Hindlimb muscle (tissue), 1 donor: ENCODE results near the gene GPN1. TPM values are rescaled to one million over a fixed set of nuclear protein-coding genes. Genes with fewer than 3 reads are reported as not detected.
"Not testable (repeated sequence)": the region's sequence is repeated elsewhere in the genome, so short reads cannot be mapped to it uniquely, and the experiment has no call there.

Source experiments
- DNase-seq: peaks from one replicate; pipeline ENCODE4 v3.0.0-alpha.2; 2013
- polyA plus RNA-seq: library from polyadenylated mRNA; unstranded; fragments of 120-200 nt; gene quantifications from one replicate; pipeline ENCODE4 v1.2.1, GENCODE V29; 2013; ENCODE audit not compliant: insufficient read length

Gene GPN1
- polyA plus RNA-seq = 30.4 TPM

DNA sequence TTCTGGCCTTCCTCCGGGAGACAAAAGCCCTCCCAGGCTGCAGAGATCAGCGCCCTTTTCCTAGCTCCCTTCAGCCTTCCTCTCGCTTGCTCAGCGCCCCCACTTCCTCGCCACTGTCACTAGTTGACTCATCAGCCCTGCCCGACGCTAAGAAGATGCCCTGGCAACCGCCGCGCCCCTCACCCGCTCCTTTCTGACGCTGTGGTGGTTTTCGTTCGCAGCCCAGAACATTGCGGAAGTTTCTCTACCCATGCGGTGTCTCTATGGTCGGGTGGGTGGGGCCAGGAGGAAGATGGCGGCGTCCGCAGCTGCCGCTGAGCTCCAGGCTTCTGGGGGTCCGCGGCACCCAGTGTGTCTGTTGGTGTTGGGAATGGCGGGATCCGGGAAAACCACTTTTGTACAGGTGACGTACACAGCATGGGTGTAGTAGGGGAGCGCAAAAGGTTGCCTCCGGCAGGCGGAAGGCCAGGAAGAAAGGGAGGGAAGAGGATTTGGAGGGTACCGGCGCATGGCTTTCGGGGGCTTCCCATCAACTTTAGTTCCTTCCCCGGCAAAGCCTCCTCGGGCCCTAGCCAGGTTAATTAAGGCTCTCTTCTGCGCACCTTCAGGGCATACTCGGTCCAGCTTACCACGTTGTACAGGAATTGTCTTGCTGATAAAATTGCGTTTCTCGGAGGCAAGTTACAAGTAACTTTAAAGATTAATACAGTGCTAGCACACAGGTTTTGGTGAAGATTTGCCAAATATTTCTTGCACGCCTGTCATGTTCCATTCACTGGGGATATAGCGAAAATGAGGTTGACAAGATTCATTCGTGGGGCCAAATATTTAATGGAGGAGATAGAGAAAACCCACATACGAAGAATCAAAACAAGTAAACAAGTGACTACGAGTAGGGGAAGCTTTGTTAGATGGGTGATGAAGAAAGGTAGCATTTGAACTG is at the start of gene GPN1, which contains the start of gene CCDC121:
GPN1 (plus strand) TSS at position 284 of the 943 bp plus-strand sequence; CDS start at position 293, 9 bp downstream.
CCDC121 (minus strand) TSS at position 246 of the 943 bp plus-strand sequence. CDS start 1,213 bp downstream, outside the sequence.
- DNase-seq = peak; percentile 84

DNA sequence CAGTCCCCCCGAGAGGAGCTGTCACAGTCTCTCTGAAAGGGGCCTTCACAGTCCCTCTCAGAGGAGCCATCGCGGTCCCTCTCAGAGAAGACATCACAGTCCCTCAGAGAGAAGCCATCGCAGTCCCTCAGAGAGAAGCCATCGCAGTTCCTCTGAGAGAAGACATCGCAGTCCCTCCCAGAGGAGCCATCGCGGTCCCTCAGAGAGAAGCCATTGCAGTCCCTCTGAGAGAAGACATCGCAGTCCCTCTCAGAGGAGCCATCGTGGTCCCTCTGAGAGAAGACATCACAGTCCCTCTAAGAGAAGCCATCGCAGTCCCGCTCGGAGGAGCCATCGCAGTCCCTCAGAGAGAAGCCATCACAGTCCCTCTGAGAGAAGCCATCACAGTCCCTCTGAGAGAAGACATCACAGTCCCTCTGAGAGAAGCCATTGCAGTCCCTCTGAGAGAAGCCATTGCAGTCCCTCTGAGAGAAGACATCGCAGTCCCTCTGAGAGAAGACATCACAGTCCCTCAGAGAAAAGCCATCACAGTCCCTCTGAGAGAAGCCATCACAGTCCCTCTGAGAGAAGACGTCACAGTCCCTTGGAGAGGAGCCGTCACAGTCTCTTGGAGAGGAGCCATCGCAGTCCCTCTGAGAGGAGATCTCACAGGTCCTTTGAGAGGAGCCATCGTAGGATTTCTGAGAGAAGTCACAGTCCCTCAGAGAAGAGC is 47.3 kb upstream of the GPN1 start:
- no peak for DNase-seq

DNA sequence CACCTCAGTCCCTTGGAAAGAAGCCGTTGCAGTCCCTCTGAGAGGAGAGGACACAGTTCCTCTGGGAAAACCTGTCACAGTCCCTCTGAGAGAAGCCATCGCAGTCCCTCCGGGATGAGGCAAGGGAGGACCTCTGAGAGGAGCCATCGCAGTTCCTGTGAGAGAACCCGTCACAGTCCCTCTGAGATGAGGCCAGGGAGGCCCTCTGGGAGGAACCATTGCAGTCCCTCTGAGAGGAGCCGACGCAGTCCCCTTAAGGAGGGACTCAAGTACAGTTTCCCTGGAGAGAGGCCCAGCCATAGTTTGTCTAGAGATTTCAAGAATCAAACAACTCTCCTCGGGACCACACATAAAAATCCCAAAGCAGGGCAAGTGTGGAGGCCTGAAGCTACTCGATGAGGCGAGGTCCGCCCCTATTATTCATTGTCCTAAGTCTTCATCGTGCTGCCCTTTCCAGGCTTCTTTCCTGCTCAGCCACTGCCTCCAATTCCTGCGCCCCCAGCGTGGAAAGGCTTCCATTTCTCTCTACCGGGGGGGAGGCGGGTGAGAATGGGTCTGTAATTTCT is 46.6 kb upstream of the GPN1 start:
- no peak for DNase-seq

DNA sequence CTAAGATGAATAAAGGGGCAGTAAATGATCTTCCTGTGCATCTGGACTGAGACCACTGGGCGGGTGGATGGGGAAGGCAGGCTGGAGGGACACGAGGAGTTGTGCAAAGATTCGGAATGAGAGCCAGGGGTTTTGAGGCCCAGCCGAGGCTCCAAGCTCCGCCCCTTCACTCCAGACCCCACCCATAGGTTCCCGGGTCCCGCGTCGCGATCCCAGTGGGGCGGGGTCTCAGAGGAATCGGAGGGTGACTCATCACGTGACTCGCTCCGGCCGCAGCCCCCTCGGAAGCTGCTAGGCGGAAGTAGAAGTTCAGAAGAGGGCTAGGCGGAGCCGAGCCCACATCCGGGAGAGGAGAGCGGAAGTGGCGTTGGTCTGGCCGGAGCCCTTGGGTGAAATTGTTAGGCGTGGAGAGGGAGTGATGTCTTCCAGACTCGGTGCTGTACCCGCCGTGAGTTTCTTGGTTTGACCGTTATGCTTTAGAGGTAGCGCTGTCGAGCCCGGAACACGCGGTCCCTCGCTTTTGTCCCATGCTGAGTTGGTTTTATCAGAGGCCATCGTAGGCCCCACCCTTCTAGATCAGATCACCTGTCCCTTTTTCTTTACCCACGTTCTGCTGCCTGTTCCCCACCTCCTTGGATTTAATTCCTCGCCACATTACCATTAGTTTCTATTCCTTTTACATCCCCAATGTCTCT is 46.0 kb upstream of the GPN1 start, which contains the start of gene ZNF512:
ZNF512 (plus strand) TSS at position 348 of the 695 bp plus-strand sequence; CDS start at position 419, 71 bp downstream.
- DNase-seq = peak; percentile 90

DNA sequence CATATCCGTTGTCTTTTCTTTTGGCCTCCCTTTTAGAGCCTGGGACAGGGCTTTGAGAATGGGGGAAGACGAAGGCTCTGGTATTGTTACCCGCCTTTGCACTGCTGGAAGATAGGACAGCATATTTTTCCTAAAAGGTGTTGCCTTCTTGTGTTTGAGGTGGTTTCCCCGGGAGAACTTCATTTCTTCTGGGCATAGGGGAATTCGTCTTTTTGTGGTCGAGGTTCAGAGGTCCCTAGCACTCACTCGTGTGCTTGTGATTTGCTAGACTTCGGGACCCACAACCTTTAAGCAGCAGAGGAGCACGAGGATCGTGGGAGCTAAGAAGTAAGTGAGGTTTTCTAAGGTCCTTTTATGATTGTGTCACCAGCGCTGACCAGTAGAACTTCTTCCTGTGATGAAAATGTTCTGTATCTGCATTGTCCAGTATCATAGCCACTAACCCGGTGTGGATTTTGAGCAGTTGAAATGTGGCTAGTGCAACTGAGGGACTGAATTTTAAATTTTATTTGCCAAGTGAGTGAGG is 45.4 kb upstream of the GPN1 start:
- no peak for DNase-seq

DNA sequence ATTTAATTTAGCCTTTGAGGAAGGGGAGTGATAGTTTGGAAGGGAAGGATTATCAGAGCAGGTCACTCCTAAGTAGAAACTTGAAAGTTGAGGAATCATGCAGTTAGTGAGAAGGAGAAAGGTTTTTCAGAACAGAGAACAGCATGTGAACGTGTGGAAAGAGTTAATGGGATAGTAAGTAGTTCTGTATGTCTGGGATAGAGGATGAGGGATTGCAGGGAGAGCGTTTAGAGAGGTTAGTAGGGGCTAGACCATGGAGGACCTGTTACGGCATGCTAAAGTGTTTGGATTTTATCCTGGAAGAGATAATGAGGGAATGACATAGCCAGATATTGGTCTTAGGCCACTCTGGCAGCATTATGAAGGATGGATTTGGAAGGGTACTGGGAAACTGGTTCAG is 44.3 kb upstream of the GPN1 start:
- no peak for DNase-seq

DNA sequence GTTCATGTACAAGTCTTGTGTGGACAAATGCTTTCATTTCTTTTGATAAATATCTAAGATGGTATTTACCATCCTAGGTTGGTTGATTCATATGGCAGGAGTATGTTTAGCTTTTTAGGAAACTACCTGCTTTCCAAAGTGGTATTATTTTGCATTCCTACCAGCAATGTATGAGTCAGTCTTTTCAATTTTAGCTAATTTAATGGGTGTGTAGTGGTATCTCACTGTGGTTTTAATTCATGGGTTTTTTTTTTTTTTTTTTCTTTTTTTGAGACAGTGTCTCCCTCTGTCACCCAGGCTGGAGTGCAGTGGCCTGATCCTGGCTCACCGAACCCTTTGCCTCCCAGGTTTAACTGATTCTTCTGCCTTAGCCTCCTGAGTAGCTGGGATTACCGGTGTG is 41.8 kb upstream of the GPN1 start:
- no peak for DNase-seq

DNA sequence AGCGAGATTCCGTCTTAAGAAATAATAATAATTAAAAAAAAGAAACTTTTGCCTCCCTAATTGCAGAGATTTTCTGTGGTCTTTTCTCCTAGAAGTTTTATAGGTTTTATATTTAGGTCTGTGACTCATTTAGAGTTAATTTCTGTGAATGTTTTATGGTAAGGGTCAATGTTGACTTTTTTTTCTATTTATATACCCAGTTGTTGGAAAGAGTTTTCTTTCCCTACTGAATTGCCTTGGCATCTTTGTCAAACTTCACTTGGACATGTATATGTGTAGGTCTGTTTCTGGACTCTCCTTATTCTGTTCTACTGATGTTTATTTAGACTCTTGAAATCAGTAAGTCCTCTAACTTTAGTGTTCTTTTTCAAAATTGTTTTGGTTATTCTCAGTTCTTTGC is 40.5 kb upstream of the GPN1 start:
- DNase-seq = no peak

DNA sequence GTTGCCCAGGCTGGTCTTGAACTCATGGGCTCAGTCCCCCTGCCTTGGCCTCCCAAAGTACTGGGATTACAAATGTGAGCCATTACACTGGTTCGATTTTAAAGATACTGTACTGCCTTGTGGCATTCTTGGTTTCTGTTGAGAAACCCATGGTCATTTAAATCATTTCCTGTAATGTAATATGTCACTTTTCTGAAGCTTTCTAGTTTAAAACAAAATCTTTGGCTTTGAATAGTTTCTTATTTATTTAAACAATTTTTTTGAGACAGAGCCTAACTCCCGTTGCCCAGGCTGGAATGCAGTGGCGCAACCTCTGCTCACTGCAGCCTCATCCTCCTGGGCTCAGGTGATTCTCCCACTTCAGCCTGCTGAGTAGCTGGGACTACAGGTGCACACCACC is 37.1 kb upstream of the GPN1 start:
- no peak for DNase-seq

DNA sequence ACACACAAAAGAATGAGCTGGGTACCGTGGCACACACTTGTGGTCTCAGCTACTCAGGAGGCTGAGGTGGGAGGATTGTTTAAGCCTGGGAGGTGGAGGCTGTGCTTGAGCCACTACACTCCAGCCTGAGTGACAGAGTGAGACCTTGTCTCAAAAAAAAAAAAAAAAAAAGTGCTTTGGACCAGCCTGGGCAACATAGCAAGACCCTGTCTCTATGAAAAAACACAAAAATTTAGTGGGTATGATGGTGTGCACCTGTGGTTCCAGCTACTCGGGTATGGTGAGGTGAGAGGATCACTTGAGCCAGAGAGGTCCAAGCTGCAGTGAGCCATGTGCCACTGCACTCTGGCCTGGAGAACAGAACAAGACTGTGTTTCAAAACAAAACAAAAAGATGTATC is 35.6 kb upstream of the GPN1 start:
- DNase-seq = no peak

DNA sequence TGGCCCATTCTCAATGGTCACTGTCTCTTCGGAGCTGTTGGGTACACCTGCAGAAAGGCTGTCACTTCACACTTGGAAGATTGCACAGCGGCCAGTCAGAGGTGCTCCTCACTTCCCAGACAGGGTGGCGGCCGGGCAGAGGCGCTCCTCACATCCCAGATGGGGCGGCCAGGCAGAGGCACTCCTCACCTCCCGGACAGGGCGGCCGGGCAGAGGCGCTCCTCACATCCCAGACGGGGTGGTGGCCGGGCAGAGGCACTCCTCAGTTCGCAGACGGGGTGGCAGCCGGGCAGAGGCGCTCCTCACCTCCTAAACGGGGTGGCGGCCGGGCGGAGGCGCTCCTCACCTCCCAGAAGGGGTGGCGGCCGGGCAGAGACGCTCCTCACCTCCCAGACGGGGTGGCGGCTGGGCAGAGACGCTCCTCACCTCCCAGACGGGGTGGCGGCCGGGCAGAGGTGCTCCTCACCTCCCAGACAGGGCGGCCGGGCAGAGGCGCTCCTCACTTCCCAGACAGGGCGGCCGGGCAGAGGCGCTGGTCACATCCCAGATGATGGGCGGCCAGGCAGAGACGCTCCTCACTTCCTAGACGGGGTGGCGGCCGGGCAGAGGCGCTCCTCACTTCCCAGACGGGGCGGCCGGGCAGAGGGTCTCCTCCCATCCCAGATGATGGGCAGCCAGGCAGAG is 34.7 kb upstream of the GPN1 start:
- not testable (repeated sequence) for DNase-seq

DNA sequence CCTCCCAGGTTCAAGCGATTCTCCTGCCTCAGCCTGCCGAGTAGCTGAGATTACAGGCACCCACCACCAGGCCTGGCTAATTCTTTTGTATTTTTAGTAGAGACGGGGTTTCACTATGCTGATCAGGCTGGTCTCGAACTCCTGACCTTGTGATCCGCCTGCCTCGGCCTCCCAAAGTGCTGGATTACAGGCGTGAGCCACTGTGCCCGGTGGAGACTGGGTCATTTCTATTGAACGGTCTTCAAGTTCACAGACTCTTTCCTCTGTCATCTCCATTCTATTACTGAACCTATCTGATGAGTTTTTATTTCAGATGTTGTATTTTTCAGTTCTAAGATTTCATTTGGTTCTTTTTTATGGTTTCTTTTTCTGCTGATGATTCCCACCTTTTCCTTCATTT is 33.4 kb upstream of the GPN1 start:
- not testable (repeated sequence) for DNase-seq

DNA sequence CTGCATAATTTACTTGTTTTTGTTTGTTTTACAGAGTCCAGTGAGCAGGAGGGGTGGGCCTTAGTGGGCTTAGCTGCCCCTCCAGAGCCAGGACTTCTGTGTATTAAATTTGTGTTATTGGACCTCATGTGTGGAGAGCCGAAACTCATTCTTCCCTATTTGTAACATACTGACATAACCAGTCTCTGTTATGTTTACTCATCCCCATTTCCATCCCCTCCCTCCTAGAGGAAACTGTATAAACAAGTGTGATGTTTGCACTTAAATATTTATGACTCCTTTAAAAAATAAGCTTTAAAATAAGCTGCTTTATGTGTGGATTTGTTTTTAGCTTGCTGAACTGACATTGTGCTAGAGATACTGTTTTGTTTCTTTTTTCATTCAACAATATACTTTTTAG is 32.2 kb upstream of the GPN1 start:
- no peak for DNase-seq

DNA sequence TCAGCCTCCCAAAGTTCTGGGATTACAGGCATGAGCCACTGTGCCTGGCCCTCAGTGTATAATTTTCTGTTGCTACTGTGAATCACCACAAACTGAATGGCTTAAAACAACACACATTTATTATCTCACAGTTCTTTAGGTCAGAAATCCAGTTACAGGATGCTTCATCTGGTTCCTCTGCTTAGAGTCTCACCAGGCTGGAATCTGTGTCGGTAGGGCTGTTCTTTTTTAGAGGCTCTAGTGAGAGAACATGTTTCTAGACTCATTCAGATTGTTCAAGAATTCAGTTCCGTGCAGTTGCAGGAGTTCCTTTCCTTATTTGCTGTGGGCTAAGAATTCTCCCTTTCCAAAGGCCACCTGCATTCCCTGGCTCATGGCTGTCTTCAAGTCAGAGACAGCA is 22.2 kb upstream of the GPN1 start:
- no peak for DNase-seq

DNA sequence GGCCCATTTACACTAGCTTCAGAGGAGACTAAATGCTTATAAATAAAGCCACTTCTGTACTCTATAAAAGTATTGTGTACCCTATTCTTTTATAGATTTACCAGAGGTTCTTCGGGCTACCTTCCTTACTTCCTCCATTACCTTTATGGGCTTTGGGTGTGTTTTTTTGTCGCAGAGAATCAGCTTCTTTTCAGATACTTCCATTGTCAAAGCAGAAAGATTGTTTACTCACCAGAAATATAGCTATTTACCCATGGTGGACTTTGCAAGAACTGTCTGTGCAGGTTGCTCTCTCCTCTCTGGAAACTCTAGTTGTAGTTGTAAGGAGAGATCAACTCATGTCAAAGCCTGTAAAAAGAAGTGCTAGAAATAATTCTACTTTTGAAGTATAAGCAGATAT is 14.9 kb upstream of the GPN1 start:
- no peak for DNase-seq

DNA sequence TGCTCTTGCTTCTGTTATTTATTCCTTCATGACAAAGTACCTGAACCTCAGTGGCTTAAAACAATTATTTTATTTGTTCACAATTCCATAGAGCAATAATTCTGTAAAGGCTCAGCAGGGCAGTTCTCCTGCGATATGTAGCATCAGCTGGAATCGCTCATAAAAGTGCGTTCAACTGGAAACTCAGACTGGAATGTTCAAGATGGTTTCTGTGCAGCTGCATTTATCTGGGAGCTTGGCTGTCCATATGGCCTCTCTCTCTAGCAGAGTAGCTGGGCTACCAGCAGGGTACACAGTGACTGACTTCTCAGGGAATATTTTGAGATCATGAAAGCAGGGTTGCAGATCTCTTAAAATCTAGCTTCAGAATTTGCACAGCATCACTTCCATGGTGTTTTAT is 13.5 kb upstream of the GPN1 start:
- no peak for DNase-seq

DNA sequence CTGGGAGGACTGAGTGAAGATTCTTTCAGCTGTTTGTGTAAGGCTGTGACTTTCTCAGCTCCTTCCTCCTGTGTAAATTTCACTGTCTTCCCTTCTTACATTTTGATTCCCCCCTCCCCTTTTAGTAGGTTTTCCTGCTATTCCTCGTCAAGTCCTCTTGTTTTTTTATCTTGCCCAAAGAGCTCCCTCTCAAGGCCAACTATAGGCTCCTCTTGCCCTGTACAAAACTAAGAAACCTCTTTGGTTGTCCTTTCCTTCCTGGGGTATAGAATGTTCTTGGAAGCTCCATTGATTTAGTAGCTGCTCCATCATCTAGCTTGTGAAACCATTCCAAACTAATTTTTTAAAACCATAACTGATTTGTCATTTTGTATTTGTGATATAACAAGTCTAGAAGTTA is 7.3 kb upstream of the GPN1 start:
- DNase-seq = no peak

DNA sequence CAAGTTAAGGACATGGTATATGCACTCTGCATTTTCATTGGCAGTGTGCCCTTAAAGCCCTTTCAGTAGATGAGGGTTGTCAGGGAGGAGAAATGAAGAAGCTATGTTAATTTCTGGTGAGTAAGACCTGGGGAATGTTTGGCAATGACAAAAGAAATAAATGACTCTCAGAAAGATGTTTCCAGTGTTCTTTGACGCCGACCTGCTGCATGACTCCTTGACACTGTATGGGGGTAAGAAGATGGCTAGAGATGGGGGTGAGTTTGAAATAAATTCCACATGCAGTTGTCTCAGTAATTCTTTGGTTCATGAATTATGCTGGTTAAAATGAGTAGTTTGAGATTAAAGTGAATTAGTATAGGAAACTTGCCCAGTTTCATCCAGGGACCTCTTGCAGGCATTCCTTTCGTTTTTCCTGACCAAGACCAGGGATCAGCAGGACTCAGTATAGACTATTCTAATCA is 5.9 kb upstream of the GPN1 start:
- no peak for DNase-seq

DNA sequence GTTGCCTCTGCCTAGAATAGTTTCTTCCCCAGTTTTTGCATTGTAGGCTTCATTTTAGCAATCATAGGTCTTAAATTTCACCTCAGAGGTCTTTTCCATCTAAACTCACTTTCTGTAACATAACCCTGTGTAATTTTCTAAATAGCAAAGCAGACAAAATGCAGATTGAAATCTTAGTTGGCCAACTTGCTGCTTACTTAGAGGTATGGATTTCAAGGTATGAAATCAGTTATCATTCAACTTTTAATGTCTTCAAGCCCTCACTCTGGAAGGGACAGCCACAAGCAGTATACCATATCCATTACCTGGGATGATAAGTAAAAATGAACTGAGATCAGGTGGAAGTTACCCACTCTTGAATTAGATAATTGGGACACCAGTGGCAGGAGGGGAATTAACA is 3.9 kb upstream of the GPN1 start:
- no peak for DNase-seq

DNA sequence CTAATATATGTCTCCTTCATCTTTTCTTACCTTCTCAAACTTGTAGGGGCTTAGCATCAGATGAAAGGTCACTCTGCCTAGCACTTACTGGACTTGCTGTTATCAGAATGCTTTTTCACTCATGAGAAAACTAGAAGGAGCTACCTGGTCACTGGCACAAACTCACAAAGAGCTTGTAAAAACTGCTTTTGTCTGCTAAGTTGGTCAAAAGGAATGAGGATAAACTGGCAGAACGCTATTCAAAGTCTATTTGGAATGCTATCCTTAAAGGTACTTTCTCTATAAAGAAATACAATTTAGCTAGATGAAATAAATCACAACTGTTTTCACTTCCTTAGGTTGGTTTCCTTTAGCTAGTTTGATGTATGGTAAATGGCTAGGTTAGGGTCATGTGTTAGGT is 2.5 kb upstream of the GPN1 start:
- not testable (repeated sequence) for DNase-seq

DNA sequence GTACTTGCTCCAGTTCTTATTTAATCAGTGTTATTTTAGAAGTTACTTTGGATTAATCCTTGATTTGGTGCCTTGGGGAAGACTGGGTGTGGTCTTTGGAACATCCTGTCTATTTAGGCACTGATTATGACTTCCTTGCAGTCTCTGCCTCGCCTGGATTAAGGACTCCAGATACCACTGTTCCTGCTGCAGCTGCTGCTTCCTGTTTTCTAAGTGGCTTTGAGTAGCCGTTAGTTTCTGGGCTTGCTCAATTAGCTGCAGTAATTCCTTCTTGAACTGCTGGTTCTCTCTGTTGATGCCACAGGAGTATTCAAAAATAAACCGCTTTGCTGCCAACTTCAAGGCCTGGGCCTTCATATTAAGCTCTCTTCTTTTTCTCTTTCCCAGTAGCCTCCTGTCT is 1.9 kb upstream of the GPN1 start:
- DNase-seq = not testable (repeated sequence)
